ENCODE data around the gene TWF1.
"Not testable (repeated sequence)": the region's sequence is repeated elsewhere in the genome, so short reads cannot be mapped to it uniquely, and the experiment has no call there.

Gene TWF1

GRCh38 chr12:43805860-43806736 is at the start of gene TWF1:
TSS of gene TWF1 (minus strand) at chr12:43806317. CDS start at chr12:43806245, 72 bp downstream.
- peak; percentile 71 to 74 for DNase-seq

DNA sequence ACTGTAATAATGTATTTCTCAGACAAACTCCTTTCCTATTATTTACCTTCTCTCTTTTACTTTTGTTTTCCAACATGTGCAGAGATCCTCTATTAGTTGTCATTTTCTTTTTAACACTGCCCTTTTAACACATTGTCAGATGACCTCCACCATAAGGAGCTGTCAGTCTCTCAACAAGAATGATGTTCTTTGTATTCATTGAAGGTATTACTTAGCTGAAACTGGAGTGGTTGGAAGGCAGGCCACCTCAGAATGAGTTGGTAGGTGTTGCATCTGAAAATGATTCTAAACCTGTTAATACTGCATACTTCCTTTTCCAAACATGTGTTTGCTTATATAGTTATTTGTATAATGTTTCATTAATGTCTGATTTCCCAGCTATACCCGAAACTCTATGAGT is 46.6 kb upstream of the TWF1 start:
- no peak for DNase-seq

- no peak for DNase-seq
Observed at GRCh38 chr12:43848786-43849185, 42.7 kb upstream of the TWF1 start.

DNA sequence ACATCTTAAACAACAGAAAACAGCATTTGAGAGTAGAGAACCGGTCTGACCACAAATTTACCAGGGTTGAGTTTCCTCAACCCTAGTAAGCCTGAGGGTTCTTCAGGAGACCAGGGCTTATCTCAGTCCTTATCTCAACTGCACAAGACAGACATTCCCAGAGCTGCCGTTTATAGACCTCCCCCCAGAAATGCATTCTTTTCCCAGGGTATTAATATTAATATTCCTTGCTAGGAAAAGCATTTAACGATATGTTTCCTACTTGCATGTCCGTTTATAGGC is 42.0 kb upstream of the TWF1 start:
- DNase-seq, result no peak

- not testable (repeated sequence) for DNase-seq
Observed at GRCh38 chr12:43847425-43848225, 41.5 kb upstream of the TWF1 start.

DNA sequence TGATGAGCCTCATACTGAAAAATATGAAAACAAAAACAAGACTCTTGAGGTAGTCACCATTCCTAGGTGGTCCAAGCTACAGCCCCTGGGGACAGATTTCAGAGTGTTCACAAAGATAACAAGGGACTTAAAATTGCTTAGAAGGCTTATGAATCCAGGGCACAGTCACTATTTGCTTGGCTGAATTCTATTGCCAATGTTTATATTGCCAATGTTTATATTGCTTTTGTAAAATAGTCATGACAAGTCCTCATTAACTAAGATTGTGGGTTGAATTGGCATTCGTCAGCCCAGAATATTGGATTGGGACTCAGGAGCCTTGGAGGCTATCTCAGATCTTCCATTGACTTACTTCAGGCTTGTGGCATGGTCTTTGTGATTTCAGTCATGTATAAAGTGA is 36.1 kb upstream of the TWF1 start:
- DNase-seq, result no peak

DNA sequence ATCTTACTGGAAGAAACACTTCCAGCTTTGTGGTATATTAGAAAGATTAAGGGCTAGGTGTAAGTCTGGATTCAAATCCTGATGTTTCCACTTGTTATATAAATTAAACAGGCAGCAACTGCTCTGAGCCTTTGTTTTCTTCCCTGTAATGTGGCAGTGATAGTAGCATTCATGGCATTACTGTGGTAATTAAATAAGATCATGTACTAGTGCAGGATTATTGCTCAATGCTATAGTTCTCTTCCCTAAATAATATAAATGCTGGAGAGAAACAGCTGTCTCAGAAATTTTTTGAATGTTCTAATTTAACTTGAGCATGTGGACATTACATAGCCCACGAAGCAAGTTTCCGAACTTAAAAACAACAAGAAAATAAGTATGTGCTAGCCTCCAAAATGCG is 35.1 kb upstream of the TWF1 start:
- no peak for DNase-seq

- DNase-seq, result no peak
Observed at GRCh38 chr12:43840338-43840737, 34.2 kb upstream of the TWF1 start.

GRCh38 chr12:43836475-43836989 is 30.4 kb upstream of the TWF1 start:
- DNase-seq, result peak; percentile 8

DNA sequence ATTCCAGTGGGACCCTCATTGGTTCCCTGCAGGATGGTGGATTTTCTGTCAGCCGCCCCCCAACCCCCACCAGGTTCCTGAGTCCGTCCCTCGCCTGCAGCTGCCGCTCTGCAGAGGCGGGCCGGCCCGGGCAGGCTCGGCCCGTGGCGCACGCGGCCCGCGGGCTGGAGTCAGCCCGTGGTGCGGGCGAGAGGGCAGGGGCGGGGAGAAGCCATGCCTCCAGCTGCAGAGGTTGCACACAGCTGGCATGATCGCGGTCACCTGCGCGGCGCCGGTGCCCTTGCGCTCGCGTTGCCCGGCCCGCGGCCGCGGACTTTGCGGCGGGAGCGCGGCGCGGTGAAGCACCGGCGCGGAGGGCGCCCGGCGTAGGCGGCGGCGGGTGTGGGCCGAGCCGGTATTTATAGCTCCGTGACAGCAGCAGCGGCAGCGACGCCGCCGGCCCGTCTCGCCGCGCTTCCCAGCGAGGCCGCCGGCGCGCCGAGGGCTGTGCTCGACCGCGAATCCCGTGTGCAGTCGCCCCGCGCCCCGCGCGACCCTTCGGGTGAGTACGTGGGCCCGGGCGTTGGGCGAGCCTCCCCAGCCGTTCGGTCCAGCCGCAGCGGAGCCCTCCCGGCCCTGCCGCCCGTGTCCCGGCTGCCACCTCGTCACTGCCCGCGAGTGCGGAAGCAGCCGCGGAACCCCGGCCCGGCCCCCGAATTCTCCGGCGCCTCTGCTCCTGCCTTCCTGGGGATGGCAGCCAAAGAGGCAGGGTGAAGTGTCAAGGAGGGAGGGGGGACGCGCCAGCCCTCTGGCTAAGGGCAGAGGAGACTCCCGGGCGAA is 29.7 kb upstream of the TWF1 start, which contains the start of gene TMEM117:
Gene TMEM117 (plus strand): TSS at position 426 of the 819 bp plus-strand sequence.
- peak; percentile 38 to 40 for DNase-seq

GRCh38 chr12:43835264-43835655 is 29.1 kb upstream of the TWF1 start:
- no peak for DNase-seq

DNA sequence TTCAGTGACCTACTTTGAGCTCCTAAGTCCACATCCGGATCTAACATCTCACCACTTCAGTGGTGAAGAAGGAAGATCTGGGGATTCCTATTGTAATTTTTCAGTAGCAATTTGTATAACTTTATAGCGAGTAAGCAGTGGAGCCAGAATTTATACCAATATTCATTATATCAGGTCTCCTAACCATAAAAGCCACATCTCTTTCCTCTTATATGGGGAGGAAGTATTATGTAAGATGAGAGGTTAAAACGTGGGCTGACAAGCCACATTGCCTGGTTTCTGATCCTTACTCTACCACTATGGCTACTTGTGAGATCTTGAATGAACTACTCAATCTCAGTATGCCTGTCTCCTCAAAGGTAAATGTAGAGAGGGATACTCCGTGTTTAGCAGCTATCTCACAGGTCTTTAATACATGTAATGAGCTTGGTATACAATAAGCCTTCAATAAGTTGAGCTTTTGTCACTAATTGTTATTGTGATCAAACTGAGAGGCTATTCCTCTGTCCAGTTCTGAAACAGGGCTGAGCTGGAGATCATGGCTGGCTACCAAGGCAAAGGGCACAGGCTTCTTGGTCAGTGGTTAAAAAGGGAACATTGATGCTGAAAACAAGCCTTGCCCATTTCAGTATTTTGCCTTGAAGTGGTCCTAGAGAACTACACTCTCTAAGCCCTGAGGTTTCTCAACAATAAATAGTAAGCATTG is 26.5 kb upstream of the TWF1 start:
- peak in 1 of 2 experiments; percentile 10 for DNase-seq

DNA sequence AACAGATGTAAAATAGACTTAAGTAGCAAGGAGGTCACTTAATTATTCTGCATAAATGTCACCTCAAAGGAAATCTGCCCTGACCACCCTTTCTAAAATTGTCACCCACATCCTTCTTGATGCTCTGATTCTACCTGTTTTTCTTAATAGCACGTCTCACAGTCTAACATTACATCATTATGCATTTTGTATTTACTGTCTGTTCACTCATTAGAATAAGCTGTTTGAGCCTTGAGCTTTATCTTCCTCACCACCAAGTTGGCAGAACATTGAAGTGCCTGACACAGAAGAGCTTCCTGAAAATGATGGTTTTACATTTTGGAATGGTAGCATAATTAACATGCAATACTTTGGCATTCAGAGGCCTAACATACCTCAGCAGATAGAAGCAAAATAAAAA is 21.0 kb upstream of the TWF1 start:
- no peak for DNase-seq

DNA sequence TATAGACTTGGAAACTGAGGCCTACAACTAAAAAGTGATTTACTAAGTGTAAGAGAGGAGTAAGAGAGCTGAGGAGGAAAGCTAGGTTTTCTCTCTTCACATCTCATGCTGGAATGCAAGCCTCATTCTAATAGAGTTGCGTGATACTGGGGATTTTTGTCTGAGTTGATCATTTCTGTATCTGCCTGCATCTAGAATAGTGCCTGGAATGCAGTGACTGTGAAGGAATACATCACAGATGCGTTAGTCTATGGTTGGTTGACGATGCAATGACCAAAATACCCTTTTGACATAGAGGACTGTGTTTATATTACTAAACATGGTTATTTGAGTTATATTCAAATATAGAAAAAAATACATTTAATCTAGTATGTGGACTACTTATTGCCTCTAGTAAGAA is 20.6 kb upstream of the TWF1 start:
- DNase-seq, result no peak

DNA sequence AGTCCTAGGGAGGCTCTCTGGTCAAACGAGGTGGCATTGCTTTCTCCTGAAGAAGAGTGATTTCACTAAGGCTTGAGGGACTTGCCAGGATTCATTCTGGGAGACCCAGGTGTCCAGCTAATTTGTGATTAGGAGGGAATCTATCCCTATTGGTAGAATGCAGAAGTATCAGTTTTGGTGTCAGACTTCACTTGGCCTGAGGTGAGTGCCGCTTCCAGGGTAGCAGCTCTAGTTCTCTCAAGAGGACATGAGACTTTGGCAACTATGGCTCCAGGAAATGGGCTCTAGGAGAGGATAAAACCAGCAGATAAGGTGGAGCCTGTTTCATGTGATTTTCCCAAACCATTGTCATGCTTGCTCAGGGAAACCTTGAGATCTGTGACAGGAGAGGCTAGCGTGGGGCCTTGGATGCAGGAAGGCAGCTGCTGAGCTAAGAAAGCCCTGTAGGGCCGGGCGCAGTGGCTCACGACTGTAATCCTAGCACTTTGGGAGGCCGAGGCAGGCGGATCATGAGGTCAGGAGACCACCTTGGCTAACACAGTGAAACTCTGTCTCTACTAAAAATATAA is 18.2 kb upstream of the TWF1 start:
- DNase-seq, result no peak

DNA sequence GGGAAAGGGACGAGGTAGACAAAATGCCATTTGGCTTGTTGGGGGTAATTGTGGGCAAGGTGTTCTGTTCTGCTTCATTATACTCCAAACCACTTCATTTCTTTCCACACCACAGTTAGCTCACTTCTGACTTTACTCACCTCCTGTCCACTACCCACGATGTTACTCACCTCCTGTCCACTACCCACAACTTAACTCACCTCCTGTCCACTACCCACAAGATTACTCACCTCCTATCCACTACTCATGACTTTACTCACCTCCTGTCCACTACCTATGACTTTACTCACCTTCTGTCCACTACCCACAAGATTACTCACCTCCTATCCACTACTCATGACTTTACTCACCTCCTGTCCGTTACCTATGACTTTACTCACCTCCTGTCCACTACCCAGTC is 10.1 kb upstream of the TWF1 start:
- DNase-seq, result no peak

- DNase-seq, result no peak
Observed at GRCh38 chr12:43815416-43815815, 9.3 kb upstream of the TWF1 start.

GRCh38 chr12:43812926-43813325 is 6.8 kb upstream of the TWF1 start:
- DNase-seq, result no peak

GRCh38 chr12:43812057-43812456 is 5.9 kb upstream of the TWF1 start:
- DNase-seq, result no peak

DNA sequence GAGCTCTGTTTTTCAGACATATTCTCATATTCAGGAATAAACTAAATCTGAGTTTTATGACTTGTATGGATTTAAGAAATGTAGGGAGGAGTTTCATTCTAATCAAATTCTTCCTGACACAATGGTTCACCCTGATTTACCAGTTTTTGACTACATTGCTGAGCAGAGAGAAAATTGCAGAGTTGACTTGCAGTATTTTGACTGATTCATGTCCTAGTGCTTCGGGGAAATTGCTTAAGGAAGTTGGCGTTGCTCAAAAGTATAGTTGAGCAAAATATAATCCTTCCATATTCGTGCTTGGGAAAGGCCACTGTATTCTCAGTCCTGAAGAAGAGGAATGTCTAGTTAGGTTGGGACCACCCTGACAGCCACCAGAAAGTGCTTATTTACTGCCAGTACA is 1.3 kb upstream of the TWF1 start:
- DNase-seq, result no peak

DNA sequence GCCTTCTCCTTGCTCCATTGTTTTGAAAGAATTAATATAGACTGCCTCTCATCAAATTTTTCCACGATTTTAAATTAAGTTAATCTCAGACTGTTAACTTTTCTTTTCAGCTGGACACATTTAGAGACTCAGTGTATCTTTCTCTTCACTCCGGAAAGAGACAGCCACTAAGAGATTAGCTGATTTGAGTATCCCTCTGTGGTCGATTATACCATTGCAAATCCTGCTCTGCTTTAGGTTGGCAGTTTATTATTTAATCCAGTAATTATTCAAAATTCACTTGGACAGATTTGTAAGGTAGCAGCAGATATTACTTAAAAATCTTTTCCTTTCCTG is 588 bp upstream of the TWF1 start:
- no peak for DNase-seq

GRCh38 chr12:43805149-43805859 is 813 bp downstream of the TWF1 start:
- DNase-seq, result no peak
